ENCODE data around the gene KATNIP. TPM values are rescaled to one million over a fixed set of nuclear protein-coding genes. Genes with fewer than 3 reads are reported as not detected.

KATNIP gene
- total RNA-seq, 1 experiment from 2014 or later: 23.0 TPM

GRCh38 chr16:27598220-27598619, 48.3 kb downstream of the KATNIP start:
- no peak overlapping the region for H3K27ac Mint-ChIP-seq
- H3K36me3 Mint-ChIP-seq: no peaks in the 10 kb centered on the region
- no peak for ATAC-seq
- H3K4me1 Mint-ChIP-seq: peaks cover 38% of the 10 kb centered on the region
- DNase-seq (ENCODE audit: low spot score): no peak
- no peaks in the 10 kb centered on the region for H3K27me3 Mint-ChIP-seq (ENCODE audit: low read depth)
- no peak overlapping the region for H3K4me3 Mint-ChIP-seq
- CTCF ChIA-PET: no interaction called here
- POLR2A ChIA-PET: no interaction called here
- H3K9me3 Mint-ChIP-seq: no peaks in the 10 kb centered on the region
- TF ChIP-seq USF2 (CRISPR knock-in tag; IDR thresholded peaks at IDR 0.05): no peak
- TF ChIP-seq RORB (CRISPR knock-in tag; IDR thresholded peaks at IDR 0.05): no peak
- no peak for TF ChIP-seq NFE2L1 (CRISPR knock-in tag; IDR thresholded peaks at IDR 0.05)
- TF ChIP-seq GABPB1 (CRISPR knock-in tag; IDR thresholded peaks at IDR 0.05): no peak
- TF ChIP-seq ERG (CRISPR knock-in tag; IDR thresholded peaks at IDR 0.05): no peak
- TF ChIP-seq MAX (CRISPR knock-in tag; IDR thresholded peaks at IDR 0.05): no peak
- TF ChIP-seq STAT6 (CRISPR knock-in tag; conservative IDR thresholded peaks at IDR 0.05; ENCODE audit: low read depth): no peak
- no peak for TF ChIP-seq RELA (CRISPR knock-in tag; IDR thresholded peaks at IDR 0.05; ENCODE audit: borderline replicate concordance)
- TF ChIP-seq SOX15 (CRISPR knock-in tag; IDR thresholded peaks at IDR 0.05): no peak
- no peak for TF ChIP-seq OVOL2 (CRISPR knock-in tag; IDR thresholded peaks at IDR 0.05; ENCODE audit: borderline replicate concordance)
- TF ChIP-seq FOXJ3 (CRISPR knock-in tag; IDR thresholded peaks at IDR 0.05; ENCODE audit: borderline replicate concordance): no peak
- TF ChIP-seq ATF3 (CRISPR knock-in tag; conservative IDR thresholded peaks at IDR 0.05): no peak
- no peak for TF ChIP-seq CTCF (IDR thresholded peaks at IDR 0.05)

- Mint-ChIP-seq H3K4me3 (no peak overlapping the region), H3K36me3 (no peaks in the 10 kb centered on the region), H3K27ac (0 out of 2 replicates have a peak overlapping the region, but pooled peaks have one; percentile 63), H3K9me3 (no peaks in the 10 kb centered on the region), H3K27me3 (ENCODE audit: low read depth) (no peaks in the 10 kb centered on the region), H3K4me1 (peaks cover 42% of the 10 kb centered on the region)
- DNase-seq (ENCODE audit: low spot score) (no peak), ATAC-seq (no peak)
- TF ChIP-seq RORB (CRISPR knock-in tag; IDR thresholded peaks at IDR 0.05) (no peak), ZBTB21 (CRISPR knock-in tag; IDR thresholded peaks at IDR 0.05; ENCODE audit: borderline replicate concordance) (no peak), NR2C2 (CRISPR knock-in tag; IDR thresholded peaks at IDR 0.05) (no peak), MAX (CRISPR knock-in tag; IDR thresholded peaks at IDR 0.05) (no peak), E2F5 (CRISPR knock-in tag; IDR thresholded peaks at IDR 0.05) (no peak)
- ChIA-PET CTCF (no interaction called here), POLR2A (no interaction called here)
Measured at GRCh38 chr16:27598931-27599565, 49.1 kb downstream of the KATNIP start.
